ENCODE results near the gene SPATA6L. TPM values are rescaled to one million over a fixed set of nuclear protein-coding genes. Genes with fewer than 3 reads are reported as not detected.

SPATA6L gene
- polyA plus RNA-seq, 1 donor = 7.2 TPM

DNA sequence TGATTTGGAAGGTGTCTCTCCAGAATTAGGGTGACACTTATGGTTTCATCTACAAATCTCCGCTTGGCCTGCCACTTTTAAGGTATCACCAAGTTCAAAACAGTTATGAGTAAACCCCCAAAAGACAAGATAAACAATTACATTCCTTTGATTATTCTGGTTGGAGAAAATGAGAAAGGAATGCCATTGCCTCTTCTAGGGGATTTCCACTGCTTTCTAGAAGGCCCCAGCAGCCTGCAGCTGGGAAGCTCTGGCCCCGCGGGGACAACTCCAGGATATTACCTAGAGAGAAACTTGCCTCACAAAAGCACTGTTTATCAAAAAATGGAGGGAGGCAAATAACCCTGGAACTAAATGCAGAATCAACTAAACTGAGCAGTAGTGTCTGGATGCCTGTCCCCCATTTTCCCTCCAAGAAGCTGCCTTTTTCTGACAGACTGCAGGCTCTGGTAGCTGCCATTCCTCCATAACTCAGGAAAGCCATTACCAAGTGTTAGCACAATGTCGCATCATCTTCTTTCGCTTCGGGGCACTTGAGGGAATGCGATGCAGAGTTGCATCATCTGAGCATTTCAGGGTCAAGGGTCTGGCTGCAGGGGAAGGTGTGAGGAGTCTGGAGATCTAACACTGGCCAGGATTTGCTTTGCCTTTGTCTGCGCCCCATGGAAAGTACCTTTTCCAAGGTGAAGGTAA, 75.7 kb downstream of the SPATA6L start:
- no CpG with 5 or more reads among the region's 8 CpGs for WGBS (ENCODE audit: insufficient coverage, low lambda C conversion rate)
- Histone ChIP-seq H3K36me3 (ENCODE audit: control insufficient read depth, insufficient read depth, low read length) (peaks cover 4% of the 10 kb centered on the region), H3K27ac (ENCODE audit: low read length) (no peak overlapping the region), H3K9me3 (ENCODE audit: control insufficient read depth, low read depth, low read length) (no peaks in the 10 kb centered on the region), H3K4me1 (ENCODE audit: control insufficient read depth, insufficient read depth, low read length) (no peaks in the 10 kb centered on the region), H3K27me3 (ENCODE audit: control insufficient read depth, insufficient read depth, low read length) (no peaks in the 10 kb centered on the region), H3K4me3 (ENCODE audit: low read length) (no peak overlapping the region)
- peak in 1 of 2 donors; percentile 31 for DNase-seq

GRCh38 chr9:4588721-4589120, 77.6 kb downstream of the SPATA6L start:
- no peaks in the 10 kb centered on the region for H3K27me3 ChIP-seq (ENCODE audit: control insufficient read depth, insufficient read depth, low read length)
- no peaks in the 10 kb centered on the region for H3K9me3 ChIP-seq (ENCODE audit: control insufficient read depth, low read depth, low read length)
- H3K4me1 ChIP-seq (ENCODE audit: control insufficient read depth, insufficient read depth, low read length) = no peaks in the 10 kb centered on the region
- WGBS (ENCODE audit: insufficient coverage, low lambda C conversion rate) = no CpG with 5 or more reads among the region's 2 CpGs
- no peak overlapping the region for H3K27ac ChIP-seq (ENCODE audit: low read length)
- no peak for DNase-seq
- no peak overlapping the region for H3K4me3 ChIP-seq (ENCODE audit: low read length)
- H3K36me3 ChIP-seq (ENCODE audit: control insufficient read depth, insufficient read depth, low read length) = peaks cover 22% of the 10 kb centered on the region

GRCh38 chr9:4585135-4585534, 81.1 kb downstream of the SPATA6L start:
- Histone ChIP-seq H3K4me3 (ENCODE audit: low read length) (no peak overlapping the region), H3K27me3 (ENCODE audit: control insufficient read depth, insufficient read depth, low read length) (no peaks in the 10 kb centered on the region), H3K4me1 (ENCODE audit: control insufficient read depth, insufficient read depth, low read length) (peaks cover 9% of the 10 kb centered on the region), H3K27ac (ENCODE audit: low read length) (no peak overlapping the region), H3K36me3 (ENCODE audit: control insufficient read depth, insufficient read depth, low read length) (peaks cover 36% of the 10 kb centered on the region), H3K9me3 (ENCODE audit: control insufficient read depth, low read depth, low read length) (no peaks in the 10 kb centered on the region)
- no peak for DNase-seq
- no CpG with 5 or more reads among the region's 5 CpGs for WGBS (ENCODE audit: insufficient coverage, low lambda C conversion rate)

GRCh38 chr9:4584636-4585035, 81.6 kb downstream of the SPATA6L start:
- H3K9me3 ChIP-seq (ENCODE audit: control insufficient read depth, low read depth, low read length) = no peaks in the 10 kb centered on the region
- DNase-seq = no peak
- peaks cover 9% of the 10 kb centered on the region for H3K4me1 ChIP-seq (ENCODE audit: control insufficient read depth, insufficient read depth, low read length)
- no peak overlapping the region for H3K4me3 ChIP-seq (ENCODE audit: low read length)
- no CpG with 5 or more reads among the region's 1 CpG for WGBS (ENCODE audit: insufficient coverage, low lambda C conversion rate)
- peaks cover 36% of the 10 kb centered on the region for H3K36me3 ChIP-seq (ENCODE audit: control insufficient read depth, insufficient read depth, low read length)
- no peak overlapping the region for H3K27ac ChIP-seq (ENCODE audit: low read length)
- no peaks in the 10 kb centered on the region for H3K27me3 ChIP-seq (ENCODE audit: control insufficient read depth, insufficient read depth, low read length)

- Histone ChIP-seq H3K4me1 (ENCODE audit: control insufficient read depth, insufficient read depth, low read length) (peaks cover 9% of the 10 kb centered on the region), H3K27ac (ENCODE audit: low read length) (no peak overlapping the region), H3K9me3 (ENCODE audit: control insufficient read depth, low read depth, low read length) (no peaks in the 10 kb centered on the region), H3K27me3 (ENCODE audit: control insufficient read depth, insufficient read depth, low read length) (no peaks in the 10 kb centered on the region), H3K4me3 (ENCODE audit: low read length) (no peak overlapping the region), H3K36me3 (ENCODE audit: control insufficient read depth, insufficient read depth, low read length) (peaks cover 34% of the 10 kb centered on the region)
- DNase-seq = no peak
- no CpG with 5 or more reads among the region's 12 CpGs for WGBS (ENCODE audit: insufficient coverage, low lambda C conversion rate)
These were observed 83.3 kb downstream of the SPATA6L start for GRCh38 chr9:4583001-4583400.

DNA sequence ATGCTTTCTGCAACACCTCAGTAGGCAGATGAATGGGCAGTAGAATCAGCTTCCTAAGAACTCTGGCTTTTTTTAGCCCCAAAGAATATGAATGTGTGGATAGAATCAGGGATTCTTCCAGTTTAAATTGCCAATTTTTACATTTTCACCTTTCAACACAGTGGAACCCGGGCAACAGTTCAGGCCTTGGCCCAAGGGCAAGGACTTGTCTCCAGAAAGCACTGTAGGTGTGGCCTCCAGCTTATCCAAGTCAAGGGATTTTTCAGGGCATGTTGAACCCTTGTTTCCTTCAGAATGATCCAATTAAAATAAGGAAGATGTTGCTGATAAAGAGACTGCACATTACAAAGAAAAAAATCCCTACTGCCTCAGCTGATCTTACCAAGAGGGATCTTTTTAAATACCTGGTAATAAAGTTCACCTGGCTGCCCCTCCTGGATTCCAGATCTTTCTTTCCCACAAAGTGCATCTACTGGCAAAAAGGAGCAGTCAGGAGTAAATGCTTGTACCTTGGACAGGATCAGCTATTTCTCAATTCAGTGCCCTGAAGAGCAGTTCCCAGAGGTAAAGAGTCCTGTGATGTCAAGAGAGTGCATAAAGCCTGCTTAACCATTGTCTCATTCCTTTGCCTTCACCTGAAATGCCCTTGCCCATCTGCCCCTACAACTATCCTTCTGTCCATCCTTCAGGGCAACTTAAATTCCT, 84.3 kb downstream of the SPATA6L start:
- WGBS (ENCODE audit: insufficient coverage, low lambda C conversion rate) = no CpG with 5 or more reads among the region's 1 CpG

DNA sequence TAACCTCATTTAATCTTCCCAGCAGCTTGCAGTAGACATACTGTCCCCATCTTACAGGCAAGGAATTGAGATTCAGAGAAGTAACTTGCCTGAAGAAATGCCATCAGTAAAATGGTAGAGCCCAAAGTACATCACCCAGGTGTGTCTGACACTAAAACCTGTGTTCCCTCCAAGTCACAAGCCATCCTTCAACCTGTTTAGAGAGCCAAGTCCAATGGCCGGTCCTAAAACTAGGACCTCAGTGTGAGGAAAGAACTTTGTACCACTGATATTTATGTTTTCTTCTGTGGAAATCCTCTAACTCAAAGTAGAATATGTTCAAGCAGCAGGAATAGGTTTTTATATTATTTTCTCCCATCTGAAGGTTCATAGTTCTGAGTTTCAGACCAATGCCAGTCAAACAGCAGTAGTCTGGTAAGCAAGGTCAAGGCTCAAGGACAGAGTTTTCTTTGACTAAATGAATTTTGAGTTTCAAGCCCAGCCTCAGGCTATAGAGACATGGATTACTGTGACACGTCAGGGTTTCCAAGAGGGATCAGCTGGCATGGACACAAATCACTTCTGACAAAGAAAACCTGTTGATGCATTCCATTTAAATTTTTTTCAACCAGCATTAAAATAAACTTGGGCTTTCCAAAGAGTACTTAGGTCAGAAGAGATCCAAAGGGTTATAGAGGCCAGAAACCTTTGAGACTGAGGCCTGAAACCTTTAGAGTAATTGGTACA, 85.1 kb downstream of the SPATA6L start:
- Histone ChIP-seq H3K27ac (ENCODE audit: low read length) (peak overlapping the region; percentile 75), H3K27me3 (ENCODE audit: control insufficient read depth, insufficient read depth, low read length) (no peaks in the 10 kb centered on the region), H3K4me3 (ENCODE audit: low read length) (no peak overlapping the region), H3K9me3 (ENCODE audit: control insufficient read depth, low read depth, low read length) (no peaks in the 10 kb centered on the region), H3K4me1 (ENCODE audit: control insufficient read depth, insufficient read depth, low read length) (peaks cover 9% of the 10 kb centered on the region), H3K36me3 (ENCODE audit: control insufficient read depth, insufficient read depth, low read length) (peaks cover 46% of the 10 kb centered on the region)
- 60% methylated on average over 1 of the region's 2 CpGs for WGBS (ENCODE audit: insufficient coverage, low lambda C conversion rate)
- peak; percentile 42 to 64 for DNase-seq

More for the DNA sequence above, 84.3 kb downstream of the SPATA6L start:
- Histone ChIP-seq H3K27me3 (ENCODE audit: control insufficient read depth, insufficient read depth, low read length) (no peaks in the 10 kb centered on the region), H3K9me3 (ENCODE audit: control insufficient read depth, low read depth, low read length) (no peaks in the 10 kb centered on the region), H3K4me1 (ENCODE audit: control insufficient read depth, insufficient read depth, low read length) (peaks cover 9% of the 10 kb centered on the region), H3K27ac (ENCODE audit: low read length) (peak overlapping the region; percentile 75), H3K36me3 (ENCODE audit: control insufficient read depth, insufficient read depth, low read length) (peaks cover 40% of the 10 kb centered on the region), H3K4me3 (ENCODE audit: low read length) (no peak overlapping the region)
- DNase-seq = peak; percentile 70 to 81

- H3K27ac ChIP-seq (ENCODE audit: low read length) = no peak overlapping the region
- no peak for DNase-seq
- H3K4me3 ChIP-seq (ENCODE audit: low read length) = no peak overlapping the region
- peaks cover 42% of the 10 kb centered on the region for H3K36me3 ChIP-seq (ENCODE audit: control insufficient read depth, insufficient read depth, low read length)
- H3K27me3 ChIP-seq (ENCODE audit: control insufficient read depth, insufficient read depth, low read length) = no peaks in the 10 kb centered on the region
- WGBS (ENCODE audit: insufficient coverage, low lambda C conversion rate) = no CpG with 5 or more reads among the region's 2 CpGs
- H3K4me1 ChIP-seq (ENCODE audit: control insufficient read depth, insufficient read depth, low read length) = peaks cover 9% of the 10 kb centered on the region
- H3K9me3 ChIP-seq (ENCODE audit: control insufficient read depth, low read depth, low read length) = no peaks in the 10 kb centered on the region
These were observed 87.3 kb downstream of the SPATA6L start for GRCh38 chr9:4579001-4579400.

GRCh38 chr9:4576448-4576847, 89.8 kb downstream of the SPATA6L start:
- no peak overlapping the region for H3K4me3 ChIP-seq (ENCODE audit: low read length)
- H3K27me3 ChIP-seq (ENCODE audit: control insufficient read depth, insufficient read depth, low read length) = no peaks in the 10 kb centered on the region
- peaks cover 30% of the 10 kb centered on the region for H3K36me3 ChIP-seq (ENCODE audit: control insufficient read depth, insufficient read depth, low read length)
- no CpG with 5 or more reads among the region's 8 CpGs for WGBS (ENCODE audit: insufficient coverage, low lambda C conversion rate)
- H3K9me3 ChIP-seq (ENCODE audit: control insufficient read depth, low read depth, low read length) = no peaks in the 10 kb centered on the region
- no peak for DNase-seq
- H3K4me1 ChIP-seq (ENCODE audit: control insufficient read depth, insufficient read depth, low read length) = peaks cover under 1% of the 10 kb centered on the region
- H3K27ac ChIP-seq (ENCODE audit: low read length) = no peak overlapping the region

- Histone ChIP-seq H3K27ac (ENCODE audit: low read length) (no peak overlapping the region), H3K27me3 (ENCODE audit: control insufficient read depth, insufficient read depth, low read length) (no peaks in the 10 kb centered on the region), H3K9me3 (ENCODE audit: control insufficient read depth, low read depth, low read length) (no peaks in the 10 kb centered on the region), H3K4me1 (ENCODE audit: control insufficient read depth, insufficient read depth, low read length) (no peaks in the 10 kb centered on the region), H3K36me3 (ENCODE audit: control insufficient read depth, insufficient read depth, low read length) (peaks cover 30% of the 10 kb centered on the region), H3K4me3 (ENCODE audit: low read length) (no peak overlapping the region)
- DNase-seq = no peak
- WGBS (ENCODE audit: insufficient coverage, low lambda C conversion rate) = no CpG with 5 or more reads among the region's 8 CpGs
These were observed 90.3 kb downstream of the SPATA6L start for GRCh38 chr9:4575997-4576396.
